ENCODE data around the gene NOXRED1. TPM values are rescaled to one million over a fixed set of nuclear protein-coding genes. Genes with fewer than 3 reads are reported as not detected.
A peak's percentile ranks its signal among the peaks of the same experiment; 100 is the strongest.

NOXRED1 gene
- 1 to 10 TPM in 3 of 4 donors, under 1 TPM in 1; 0.68 to 2.2 (median 1.4) TPM for total RNA-seq

- in situ Hi-C loops (cut with MboI; ENCODE audit: low pct_ligation_motif_present in 1 of 4, low pct_unique_long_range_greater_than_20kb in 1 of 4, low sequenced_read_pairs in 3 of 4) (no loop called here), intact Hi-C loops (cut with DNase I; ENCODE audit: low total_unique reads) (no loop called here)
- H3K9me3 ChIP-seq: peaks cover 7 to 10% of the 10 kb centered on the region in 2 donors
- no peaks in the 10 kb centered on the region for H3K4me1 ChIP-seq
- H3K27me3 ChIP-seq: no peaks in the 10 kb centered on the region
- 100% methylated on average over 1 of the region's 1 CpG for WGBS, 2 donors (ENCODE audit: low coverage in 1 of 2)
- no peak within 1 kb of the TSS for H3K27ac ChIP-seq
- no peak for DNase-seq
- TF ChIP-seq EP300 (IDR thresholded peaks at IDR 0.05; ENCODE audit: low read depth) (no peak), POLR2A (IDR thresholded peaks at IDR 0.05) (no peak), CTCF (IDR thresholded peaks at IDR 0.05) (no peak), POLR2AphosphoS5 (IDR thresholded peaks at IDR 0.05) (no peak)
- H3K36me3 ChIP-seq: peaks cover 0 to 56% (median 26%) of the 10 kb centered on the region in 4 donors
- H3K4me3 ChIP-seq: no peak within 1 kb of the TSS
These were observed at the start of gene NOXRED1 for GRCh38 chr14:77423423-77423822. NOXRED1 (minus strand) TSS chr14:77423523; CDS start chr14:77422889, 634 bp downstream.

- H3K27ac ChIP-seq: peak overlapping the region; percentile 34 to 62 (median 49)
- peaks cover 0 to 11% (median 0%) of the 10 kb centered on the region in 4 donors for H3K4me1 ChIP-seq
- in situ Hi-C loops (cut with MboI; ENCODE audit: low pct_ligation_motif_present in 1 of 4, low pct_unique_long_range_greater_than_20kb in 1 of 4, low sequenced_read_pairs in 3 of 4): no loop called here
- no peak overlapping the region for H3K4me3 ChIP-seq
- H3K27me3 ChIP-seq: no peaks in the 10 kb centered on the region
- intact Hi-C loops (cut with DNase I; ENCODE audit: low total_unique reads): no loop called here
- TF ChIP-seq EP300 (IDR thresholded peaks at IDR 0.05; ENCODE audit: low read depth) (no peak), POLR2AphosphoS5 (IDR thresholded peaks at IDR 0.05) (peak in 2 of 3 donors; percentile 5 to 55), POLR2A (IDR thresholded peaks at IDR 0.05) (peak; percentile 13)
- peaks cover 0 to 34% (median 16%) of the 10 kb centered on the region in 4 donors for H3K36me3 ChIP-seq
- peak; percentile 70 for DNase-seq
- H3K9me3 ChIP-seq: no peaks in the 10 kb centered on the region
- 37 to 55% methylated on average over 5 of the region's 5 CpGs for WGBS, 2 donors (ENCODE audit: low coverage in 1 of 2)
These were observed 47.0 kb upstream of the NOXRED1 start for GRCh38 chr14:77470224-77470870.

GRCh38 chr14:77469539-77469938 lies 46.2 kb upstream of the NOXRED1 start:
- DNase-seq: no peak
- Histone ChIP-seq H3K27me3 (no peaks in the 10 kb centered on the region), H3K36me3 (peaks cover 0 to 42% (median 20%) of the 10 kb centered on the region in 4 donors), H3K9me3 (no peaks in the 10 kb centered on the region), H3K27ac (peak overlapping the region; percentile 34 to 62 (median 49)), H3K4me3 (no peak overlapping the region), H3K4me1 (peaks cover 0 to 11% (median 0%) of the 10 kb centered on the region in 4 donors)
- no peak for TF ChIP-seq EP300 (IDR thresholded peaks at IDR 0.05; ENCODE audit: low read depth)
- no peak for TF ChIP-seq CTCF (IDR thresholded peaks at IDR 0.05)
- TF ChIP-seq POLR2A (IDR thresholded peaks at IDR 0.05): no peak
- no peak for TF ChIP-seq POLR2AphosphoS5 (IDR thresholded peaks at IDR 0.05)
- in situ Hi-C loops (cut with MboI; ENCODE audit: low pct_ligation_motif_present in 1 of 4, low pct_unique_long_range_greater_than_20kb in 1 of 4, low sequenced_read_pairs in 3 of 4): loop anchor here in 1 of 4 donors (10.0 kb wide), 1 partner anchor 75 kb away; no protein-coding TSS in a partner anchor
- WGBS, 2 donors (ENCODE audit: low coverage in 1 of 2): 86 to 88% methylated on average over 1 of the region's 1 CpG
- intact Hi-C loops (cut with DNase I; ENCODE audit: low total_unique reads): no loop called here

- no peaks in the 10 kb centered on the region for H3K9me3 ChIP-seq
- H3K4me1 ChIP-seq: peaks cover 0 to 11% (median 0%) of the 10 kb centered on the region in 4 donors
- no peak overlapping the region for H3K4me3 ChIP-seq
- no peaks in the 10 kb centered on the region for H3K27me3 ChIP-seq
- H3K36me3 ChIP-seq: peaks cover 0 to 46% (median 21%) of the 10 kb centered on the region in 4 donors
- in situ Hi-C loops (cut with MboI; ENCODE audit: low pct_ligation_motif_present in 1 of 4, low pct_unique_long_range_greater_than_20kb in 1 of 4, low sequenced_read_pairs in 3 of 4): loop anchor here in 1 of 4 donors (10.0 kb wide), 1 partner anchor 76 kb away; no protein-coding TSS in a partner anchor
- peak overlapping the region in 2 of 4 donors; percentile 46 to 52 for H3K27ac ChIP-seq
- DNase-seq: no peak
- 81% methylated on average over 14 of the region's 14 CpGs; no CpG with 5 or more reads in 1 of the 2 donors for WGBS, 2 donors (ENCODE audit: low coverage in 1 of 2)
- TF ChIP-seq EP300 (IDR thresholded peaks at IDR 0.05; ENCODE audit: low read depth): no peak
- no peak for TF ChIP-seq POLR2A (IDR thresholded peaks at IDR 0.05)
- no peak for TF ChIP-seq CTCF (IDR thresholded peaks at IDR 0.05)
- TF ChIP-seq POLR2AphosphoS5 (IDR thresholded peaks at IDR 0.05): no peak
- intact Hi-C loops (cut with DNase I; ENCODE audit: low total_unique reads): no loop called here
These were observed 45.8 kb upstream of the NOXRED1 start for GRCh38 chr14:77469067-77469505.

Data from transverse colon (tissue), 4 donors.